Natural killer cell treated with Interleukin-12 subunit alpha and Interleukin-12 subunit beta and Interleukin-15 and Interleukin-18, amount 100 ng/mL, for 72 hours (primary cell): Measurements from ENCODE around the gene MACF1. TPM values are rescaled to one million over a fixed set of nuclear protein-coding genes. Genes with fewer than 3 reads are reported as not detected.
A peak's percentile ranks its signal among the peaks of the same experiment; 100 is the strongest.

ENCODE experiments used
- ATAC-seq, 2 donors: fragments of 150-1000 bp; cut with Tn5 transposase in 1 of 2; sonication (Bioruptor Pico), chemical (Tn5 transposase) in 1 of 2; 2 replicates each; pipeline ENCODE4 v1.10.0; 2021
- DNase-seq: peaks from one replicate; pipeline ENCODE4 v3.0.0; 2022; ENCODE audit warnings: low spot score
- H3K27ac Mint-ChIP-seq, 2 donors: 1 replicate in 1 of 2; 2 replicates in 1 of 2; pipeline ENCODE4 v1.8.0; 2022; ENCODE audit warnings: mixed read lengths in 2 of 2, mild to moderate bottlenecking in 1 of 2, moderate library complexity in 1 of 2
- H3K27me3 Mint-ChIP-seq, 2 donors: 1 replicate in 1 of 2; 2 replicates in 1 of 2; pipeline ENCODE4 v1.8.0; 2022; ENCODE audit warnings: mixed read lengths in 2 of 2
- H3K36me3 Mint-ChIP-seq: one replicate; pipeline ENCODE4 v1.8.0; 2022; ENCODE audit warnings: mixed read lengths
- H3K4me1 Mint-ChIP-seq, 2 donors: 1 replicate in 1 of 2; 2 replicates in 1 of 2; pipeline ENCODE4 v1.8.0; 2022; ENCODE audit warnings: low read depth in 2 of 2, mixed read lengths in 2 of 2, mild to moderate bottlenecking in 1 of 2
- H3K4me3 Mint-ChIP-seq: one replicate; pipeline ENCODE4 v1.8.0; 2022; ENCODE audit warnings: mixed read lengths
- H3K9me3 Mint-ChIP-seq: 2 replicates; pipeline ENCODE4 v1.8.0; 2022; ENCODE audit warnings: mixed read lengths
- total RNA-seq, 2 donors: library from RNA; stranded (reverse); gene quantifications; one replicate each; pipeline ENCODE4 v1.2.3, GENCODE V29; 2022

MACF1 gene
- total RNA-seq, 2 donors from 2014 or later = 370 to 514 TPM

DNA sequence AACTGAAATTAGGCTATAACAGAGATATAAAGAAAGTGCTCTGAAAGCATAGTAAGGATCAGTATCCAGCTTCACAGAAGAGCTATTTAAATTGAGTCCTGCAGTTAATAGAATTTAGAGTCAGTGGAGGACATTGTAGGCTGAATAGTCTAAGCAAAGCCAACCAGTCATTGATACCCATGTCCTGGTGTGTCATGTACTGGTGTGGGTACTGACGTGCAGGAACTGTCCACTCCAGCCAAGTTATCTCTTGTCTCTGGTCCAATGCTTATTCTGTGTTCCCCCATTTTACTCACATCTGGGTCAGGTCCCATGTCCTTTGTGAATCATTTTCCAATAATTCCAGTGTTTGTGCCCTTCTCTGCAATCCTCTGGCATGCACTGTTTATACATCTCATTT lies 90.0 kb downstream of the MACF1 start:
- Mint-ChIP-seq H3K4me1 (peaks cover 12 to 16% of the 10 kb centered on the region in 2 donors), H3K27me3 (no peaks in the 10 kb centered on the region), H3K4me3 (no peak overlapping the region), H3K27ac (peak overlapping the region in 1 of 2 donors; percentile 27), H3K36me3 (peaks cover 58% of the 10 kb centered on the region), H3K9me3 (no peaks in the 10 kb centered on the region)
- no peak for ATAC-seq
- no peak for DNase-seq

DNA sequence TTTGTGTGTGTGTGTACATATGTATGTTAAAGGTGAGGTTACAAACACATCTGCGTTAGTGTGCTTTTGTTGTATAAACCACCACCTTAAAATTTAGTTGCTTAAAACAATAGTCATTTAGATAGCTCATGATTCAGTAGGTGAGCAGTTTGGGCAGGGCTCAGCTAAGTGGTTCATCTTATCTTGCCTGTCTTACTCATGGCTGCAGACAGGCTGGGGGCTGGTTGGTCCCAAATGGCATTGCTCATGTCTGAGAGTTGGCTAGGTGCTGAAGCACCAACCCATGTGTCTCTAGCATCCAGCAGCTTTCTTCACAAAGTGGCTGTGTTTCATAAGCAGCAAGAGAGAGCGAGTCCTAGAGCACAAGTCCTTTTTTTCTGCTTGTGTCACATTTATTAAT lies 91.4 kb downstream of the MACF1 start:
- H3K27me3 Mint-ChIP-seq = no peaks in the 10 kb centered on the region
- peaks cover 60% of the 10 kb centered on the region for H3K36me3 Mint-ChIP-seq
- no peaks in the 10 kb centered on the region for H3K9me3 Mint-ChIP-seq
- no peak overlapping the region for H3K4me3 Mint-ChIP-seq
- ATAC-seq (peak in 1 of 2 donors; percentile 24), DNase-seq (no peak)
- H3K27ac Mint-ChIP-seq = peak overlapping the region in 1 of 2 donors; percentile 24
- peaks cover 8 to 16% of the 10 kb centered on the region in 2 donors for H3K4me1 Mint-ChIP-seq

- Mint-ChIP-seq H3K27me3 (no peaks in the 10 kb centered on the region), H3K9me3 (no peaks in the 10 kb centered on the region), H3K4me1 (peaks cover 6 to 10% of the 10 kb centered on the region in 2 donors), H3K4me3 (no peak overlapping the region), H3K27ac (no peak overlapping the region), H3K36me3 (peaks cover 52% of the 10 kb centered on the region)
- DNase-seq = no peak
- no peak for ATAC-seq
Measured at GRCh38 chr1:39297551-39297950, 93.1 kb downstream of the MACF1 start.

DNA sequence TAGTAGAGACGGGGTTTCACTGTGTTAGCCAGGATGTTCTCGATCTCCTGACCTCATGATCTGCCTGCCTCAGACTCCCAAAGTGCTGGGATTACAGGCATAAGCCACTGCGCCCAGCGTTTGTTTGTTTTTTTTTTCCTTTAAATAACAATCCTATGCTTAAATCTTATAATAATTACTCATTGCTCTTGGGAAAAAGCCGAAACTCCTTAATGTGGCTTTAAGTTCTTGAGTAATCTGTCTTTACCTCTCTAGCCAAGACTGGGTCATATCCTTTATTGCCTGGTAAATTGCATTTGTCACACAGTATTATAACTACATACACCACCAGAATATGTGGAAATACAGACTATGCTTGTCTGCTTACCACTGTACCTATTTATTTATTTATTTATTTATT lies 97.1 kb downstream of the MACF1 start:
- DNase-seq (no peak), ATAC-seq (no peak)
- peaks cover 0 to 3% of the 10 kb centered on the region in 2 donors for H3K4me1 Mint-ChIP-seq
- peaks cover 39% of the 10 kb centered on the region for H3K36me3 Mint-ChIP-seq
- H3K4me3 Mint-ChIP-seq = no peak overlapping the region
- no peaks in the 10 kb centered on the region for H3K9me3 Mint-ChIP-seq
- peak overlapping the region in 1 of 2 donors; percentile 57 for H3K27ac Mint-ChIP-seq
- H3K27me3 Mint-ChIP-seq = no peaks in the 10 kb centered on the region

DNA sequence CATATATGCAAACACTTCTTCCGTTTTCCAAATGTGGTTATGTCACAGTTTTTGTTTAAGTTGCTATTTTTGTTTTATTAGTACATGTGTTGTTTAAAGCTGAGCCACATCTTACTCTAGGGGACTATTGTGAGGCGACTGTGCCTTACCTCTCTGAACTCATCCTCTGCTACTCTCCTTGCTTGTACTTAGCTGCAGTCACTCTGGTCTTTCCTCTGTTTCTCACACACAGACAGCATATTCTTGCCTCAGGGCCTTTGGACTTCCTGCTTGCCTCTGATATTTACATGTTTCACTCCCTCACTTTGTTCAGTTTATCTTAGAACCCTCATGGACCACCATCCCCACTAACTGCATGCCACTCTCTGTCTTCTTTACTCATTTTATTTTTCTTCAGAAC lies 101.1 kb downstream of the MACF1 start:
- peaks cover 0 to 3% of the 10 kb centered on the region in 2 donors for H3K4me1 Mint-ChIP-seq
- no peak overlapping the region for H3K4me3 Mint-ChIP-seq
- H3K27me3 Mint-ChIP-seq = no peaks in the 10 kb centered on the region
- ATAC-seq = no peak
- H3K36me3 Mint-ChIP-seq = peaks cover 34% of the 10 kb centered on the region
- H3K9me3 Mint-ChIP-seq = no peaks in the 10 kb centered on the region
- peak overlapping the region in 1 of 2 donors; percentile 11 for H3K27ac Mint-ChIP-seq
- no peak for DNase-seq

GRCh38 chr1:39310015-39310414 lies 105.5 kb downstream of the MACF1 start:
- ATAC-seq = no peak
- no peaks in the 10 kb centered on the region for H3K27me3 Mint-ChIP-seq
- H3K4me3 Mint-ChIP-seq = no peak overlapping the region
- H3K4me1 Mint-ChIP-seq = peaks cover 0 to 3% of the 10 kb centered on the region in 2 donors
- H3K36me3 Mint-ChIP-seq = peaks cover 36% of the 10 kb centered on the region
- H3K27ac Mint-ChIP-seq = no peak overlapping the region
- no peaks in the 10 kb centered on the region for H3K9me3 Mint-ChIP-seq
- DNase-seq = no peak

GRCh38 chr1:39310691-39311090 lies 106.2 kb downstream of the MACF1 start:
- Mint-ChIP-seq H3K4me1 (peaks cover under 1 to 4% of the 10 kb centered on the region in 2 donors), H3K9me3 (no peaks in the 10 kb centered on the region), H3K4me3 (no peak overlapping the region), H3K27me3 (no peaks in the 10 kb centered on the region), H3K36me3 (peaks cover 40% of the 10 kb centered on the region), H3K27ac (peak overlapping the region in 1 of 2 donors; percentile 13)
- ATAC-seq (no peak), DNase-seq (no peak)

GRCh38 chr1:39317111-39317510 lies 112.6 kb downstream of the MACF1 start:
- no peak overlapping the region for H3K27ac Mint-ChIP-seq
- DNase-seq (no peak), ATAC-seq (no peak)
- H3K4me1 Mint-ChIP-seq = peaks cover 6 to 14% of the 10 kb centered on the region in 2 donors
- H3K9me3 Mint-ChIP-seq = no peaks in the 10 kb centered on the region
- H3K36me3 Mint-ChIP-seq = peaks cover 52% of the 10 kb centered on the region
- H3K27me3 Mint-ChIP-seq = no peaks in the 10 kb centered on the region
- no peak overlapping the region for H3K4me3 Mint-ChIP-seq

GRCh38 chr1:39317910-39318633 lies 113.6 kb downstream of the MACF1 start:
- DNase-seq = no peak
- peaks cover 6 to 14% of the 10 kb centered on the region in 2 donors for H3K4me1 Mint-ChIP-seq
- H3K9me3 Mint-ChIP-seq = no peaks in the 10 kb centered on the region
- peaks cover 54% of the 10 kb centered on the region for H3K36me3 Mint-ChIP-seq
- H3K27me3 Mint-ChIP-seq = no peaks in the 10 kb centered on the region
- ATAC-seq = no peak
- H3K27ac Mint-ChIP-seq = peak overlapping the region in 1 of 2 donors; percentile 22
- no peak overlapping the region for H3K4me3 Mint-ChIP-seq

DNA sequence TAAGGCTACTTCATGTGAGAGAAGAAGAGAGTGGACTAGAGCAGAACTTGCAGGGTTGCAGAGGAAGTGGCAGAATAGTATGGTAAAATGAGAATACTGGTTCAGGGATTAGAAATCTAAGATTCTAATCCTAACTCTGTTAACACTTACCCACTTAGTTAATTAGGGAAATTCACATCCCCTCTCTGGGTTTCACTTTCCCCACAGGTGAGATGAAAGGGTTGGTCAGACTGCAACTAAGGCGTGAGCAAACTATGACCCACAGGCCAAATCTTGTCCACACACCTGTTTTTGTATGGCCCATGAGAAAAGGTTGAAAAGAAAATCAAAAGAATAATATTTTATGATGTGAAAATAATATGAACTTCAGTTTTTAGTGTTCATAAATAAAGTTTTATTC lies 117.5 kb downstream of the MACF1 start:
- Mint-ChIP-seq H3K36me3 (peaks cover 41% of the 10 kb centered on the region), H3K27me3 (no peaks in the 10 kb centered on the region), H3K4me1 (peaks cover 9 to 14% of the 10 kb centered on the region in 2 donors), H3K27ac (peak overlapping the region; percentile 34 to 37), H3K4me3 (no peak overlapping the region), H3K9me3 (no peaks in the 10 kb centered on the region)
- ATAC-seq (no peak), DNase-seq (no peak)

GRCh38 chr1:39322431-39322830 lies 117.9 kb downstream of the MACF1 start:
- ATAC-seq = no peak
- Mint-ChIP-seq H3K4me1 (peaks cover 7 to 17% of the 10 kb centered on the region in 2 donors), H3K27me3 (no peaks in the 10 kb centered on the region), H3K36me3 (peaks cover 42% of the 10 kb centered on the region), H3K4me3 (no peak overlapping the region), H3K27ac (no peak overlapping the region), H3K9me3 (no peaks in the 10 kb centered on the region)
- no peak for DNase-seq

DNA sequence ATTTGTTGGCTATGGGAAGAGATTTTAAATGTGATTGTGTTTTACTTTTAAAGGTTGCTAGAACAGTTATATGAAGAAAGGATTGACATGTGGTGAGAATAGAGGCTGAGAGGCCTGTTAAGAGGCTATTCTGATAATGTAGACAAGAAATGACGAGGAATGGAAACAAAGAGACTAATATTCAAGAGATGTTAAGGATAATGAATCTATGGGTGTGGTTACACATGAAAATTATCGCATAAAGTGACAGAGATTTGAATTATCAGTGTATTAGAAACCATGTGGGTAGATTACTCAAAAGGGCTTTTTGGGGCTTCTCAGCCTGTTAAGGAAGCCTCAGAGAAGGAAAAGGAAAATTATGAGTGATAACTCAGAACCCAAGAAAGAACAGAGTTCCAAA lies 120.4 kb downstream of the MACF1 start:
- Mint-ChIP-seq H3K27ac (no peak overlapping the region), H3K4me3 (no peak overlapping the region), H3K36me3 (peaks cover 36% of the 10 kb centered on the region), H3K4me1 (peaks cover 21 to 39% of the 10 kb centered on the region in 2 donors), H3K27me3 (no peaks in the 10 kb centered on the region), H3K9me3 (no peaks in the 10 kb centered on the region)
- ATAC-seq = no peak
- no peak for DNase-seq

DNA sequence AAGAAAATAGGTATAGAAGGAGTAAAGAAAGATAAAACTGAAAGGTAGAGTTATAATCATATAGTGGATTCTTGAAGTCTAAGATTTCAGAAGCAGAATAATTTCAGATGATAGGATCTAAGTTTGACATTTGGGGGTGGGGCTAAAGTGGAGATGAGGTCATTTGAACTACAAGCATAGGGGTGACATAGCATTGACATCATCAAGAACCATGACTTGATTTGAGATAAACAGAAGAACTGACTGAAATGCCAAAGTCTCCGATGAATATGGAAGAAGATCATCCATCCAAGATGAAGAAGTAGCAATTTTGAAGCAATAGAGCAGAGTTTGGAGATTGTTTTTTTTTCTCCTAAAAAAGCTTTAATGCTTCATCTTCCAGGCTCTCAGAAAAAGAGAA lies 122.3 kb downstream of the MACF1 start:
- Mint-ChIP-seq H3K36me3 (peaks cover 27% of the 10 kb centered on the region), H3K4me1 (peaks cover 29 to 38% of the 10 kb centered on the region in 2 donors), H3K27ac (peak overlapping the region in 1 of 2 donors; percentile 83), H3K9me3 (no peaks in the 10 kb centered on the region), H3K4me3 (peak overlapping the region; percentile 0), H3K27me3 (no peaks in the 10 kb centered on the region)
- ATAC-seq = no peak
- DNase-seq = no peak

- ATAC-seq = peak; percentile 61 to 78
- Mint-ChIP-seq H3K27ac (peak overlapping the region in 1 of 2 donors; percentile 83), H3K36me3 (peaks cover 29% of the 10 kb centered on the region), H3K27me3 (no peaks in the 10 kb centered on the region), H3K4me3 (peak overlapping the region; percentile 79), H3K4me1 (peaks cover 40 to 49% of the 10 kb centered on the region in 2 donors), H3K9me3 (no peaks in the 10 kb centered on the region)
- no peak for DNase-seq
Measured at GRCh38 chr1:39328095-39328494, 123.6 kb downstream of the MACF1 start.
